Ureter (tissue), 1 donor: Measurements from ENCODE around the gene ZNF512. TPM values are rescaled to one million over a fixed set of nuclear protein-coding genes. Genes with fewer than 3 reads are reported as not detected.
"Not testable (repeated sequence)": the region's sequence is repeated elsewhere in the genome, so short reads cannot be mapped to it uniquely, and the experiment has no call there.

ENCODE experiments used
- DNase-seq: peaks from one replicate; pipeline ENCODE4 v3.0.0-alpha.2; 2020; ENCODE audit warnings: low spot score
- total RNA-seq: library from RNA; stranded (reverse); gene quantifications from one replicate; pipeline ENCODE4 v1.2.4, GENCODE V29; 2023
- donor health status: DM: yes; HTN: yes; CAD: no.

ZNF512 gene
- total RNA-seq, 1 donor from 2014 or later = 48.7 TPM

GRCh38 chr2:27582129-27582694 lies 630 bp upstream of the ZNF512 start:
- DNase-seq = no peak

GRCh38 chr2:27583390-27583915 lies 611 bp downstream of the ZNF512 start:
- no peak for DNase-seq

- DNase-seq = no peak
Observed at GRCh38 chr2:27584597-27584996, 1.8 kb downstream of the ZNF512 start.

DNA sequence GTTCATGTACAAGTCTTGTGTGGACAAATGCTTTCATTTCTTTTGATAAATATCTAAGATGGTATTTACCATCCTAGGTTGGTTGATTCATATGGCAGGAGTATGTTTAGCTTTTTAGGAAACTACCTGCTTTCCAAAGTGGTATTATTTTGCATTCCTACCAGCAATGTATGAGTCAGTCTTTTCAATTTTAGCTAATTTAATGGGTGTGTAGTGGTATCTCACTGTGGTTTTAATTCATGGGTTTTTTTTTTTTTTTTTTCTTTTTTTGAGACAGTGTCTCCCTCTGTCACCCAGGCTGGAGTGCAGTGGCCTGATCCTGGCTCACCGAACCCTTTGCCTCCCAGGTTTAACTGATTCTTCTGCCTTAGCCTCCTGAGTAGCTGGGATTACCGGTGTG lies 4.2 kb downstream of the ZNF512 start:
- no peak for DNase-seq

DNA sequence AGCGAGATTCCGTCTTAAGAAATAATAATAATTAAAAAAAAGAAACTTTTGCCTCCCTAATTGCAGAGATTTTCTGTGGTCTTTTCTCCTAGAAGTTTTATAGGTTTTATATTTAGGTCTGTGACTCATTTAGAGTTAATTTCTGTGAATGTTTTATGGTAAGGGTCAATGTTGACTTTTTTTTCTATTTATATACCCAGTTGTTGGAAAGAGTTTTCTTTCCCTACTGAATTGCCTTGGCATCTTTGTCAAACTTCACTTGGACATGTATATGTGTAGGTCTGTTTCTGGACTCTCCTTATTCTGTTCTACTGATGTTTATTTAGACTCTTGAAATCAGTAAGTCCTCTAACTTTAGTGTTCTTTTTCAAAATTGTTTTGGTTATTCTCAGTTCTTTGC lies 5.5 kb downstream of the ZNF512 start:
- no peak for DNase-seq

DNA sequence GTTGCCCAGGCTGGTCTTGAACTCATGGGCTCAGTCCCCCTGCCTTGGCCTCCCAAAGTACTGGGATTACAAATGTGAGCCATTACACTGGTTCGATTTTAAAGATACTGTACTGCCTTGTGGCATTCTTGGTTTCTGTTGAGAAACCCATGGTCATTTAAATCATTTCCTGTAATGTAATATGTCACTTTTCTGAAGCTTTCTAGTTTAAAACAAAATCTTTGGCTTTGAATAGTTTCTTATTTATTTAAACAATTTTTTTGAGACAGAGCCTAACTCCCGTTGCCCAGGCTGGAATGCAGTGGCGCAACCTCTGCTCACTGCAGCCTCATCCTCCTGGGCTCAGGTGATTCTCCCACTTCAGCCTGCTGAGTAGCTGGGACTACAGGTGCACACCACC lies 8.9 kb downstream of the ZNF512 start:
- DNase-seq = no peak

GRCh38 chr2:27593240-27593639 lies 10.4 kb downstream of the ZNF512 start:
- DNase-seq = no peak

GRCh38 chr2:27594020-27594703 lies 11.3 kb downstream of the ZNF512 start:
- DNase-seq = not testable (repeated sequence)

- DNase-seq = not testable (repeated sequence)
Observed at GRCh38 chr2:27595412-27595811, 12.6 kb downstream of the ZNF512 start.

GRCh38 chr2:27596627-27597026 lies 13.8 kb downstream of the ZNF512 start:
- DNase-seq = no peak

GRCh38 chr2:27606611-27607010 lies 23.8 kb downstream of the ZNF512 start:
- DNase-seq = no peak

DNA sequence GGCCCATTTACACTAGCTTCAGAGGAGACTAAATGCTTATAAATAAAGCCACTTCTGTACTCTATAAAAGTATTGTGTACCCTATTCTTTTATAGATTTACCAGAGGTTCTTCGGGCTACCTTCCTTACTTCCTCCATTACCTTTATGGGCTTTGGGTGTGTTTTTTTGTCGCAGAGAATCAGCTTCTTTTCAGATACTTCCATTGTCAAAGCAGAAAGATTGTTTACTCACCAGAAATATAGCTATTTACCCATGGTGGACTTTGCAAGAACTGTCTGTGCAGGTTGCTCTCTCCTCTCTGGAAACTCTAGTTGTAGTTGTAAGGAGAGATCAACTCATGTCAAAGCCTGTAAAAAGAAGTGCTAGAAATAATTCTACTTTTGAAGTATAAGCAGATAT lies 31.1 kb downstream of the ZNF512 start:
- DNase-seq = no peak

DNA sequence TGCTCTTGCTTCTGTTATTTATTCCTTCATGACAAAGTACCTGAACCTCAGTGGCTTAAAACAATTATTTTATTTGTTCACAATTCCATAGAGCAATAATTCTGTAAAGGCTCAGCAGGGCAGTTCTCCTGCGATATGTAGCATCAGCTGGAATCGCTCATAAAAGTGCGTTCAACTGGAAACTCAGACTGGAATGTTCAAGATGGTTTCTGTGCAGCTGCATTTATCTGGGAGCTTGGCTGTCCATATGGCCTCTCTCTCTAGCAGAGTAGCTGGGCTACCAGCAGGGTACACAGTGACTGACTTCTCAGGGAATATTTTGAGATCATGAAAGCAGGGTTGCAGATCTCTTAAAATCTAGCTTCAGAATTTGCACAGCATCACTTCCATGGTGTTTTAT lies 32.5 kb downstream of the ZNF512 start:
- no peak for DNase-seq

DNA sequence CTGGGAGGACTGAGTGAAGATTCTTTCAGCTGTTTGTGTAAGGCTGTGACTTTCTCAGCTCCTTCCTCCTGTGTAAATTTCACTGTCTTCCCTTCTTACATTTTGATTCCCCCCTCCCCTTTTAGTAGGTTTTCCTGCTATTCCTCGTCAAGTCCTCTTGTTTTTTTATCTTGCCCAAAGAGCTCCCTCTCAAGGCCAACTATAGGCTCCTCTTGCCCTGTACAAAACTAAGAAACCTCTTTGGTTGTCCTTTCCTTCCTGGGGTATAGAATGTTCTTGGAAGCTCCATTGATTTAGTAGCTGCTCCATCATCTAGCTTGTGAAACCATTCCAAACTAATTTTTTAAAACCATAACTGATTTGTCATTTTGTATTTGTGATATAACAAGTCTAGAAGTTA lies 38.7 kb downstream of the ZNF512 start:
- DNase-seq = no peak

- DNase-seq = no peak
Observed at GRCh38 chr2:27622921-27623384, 40.1 kb downstream of the ZNF512 start.

DNA sequence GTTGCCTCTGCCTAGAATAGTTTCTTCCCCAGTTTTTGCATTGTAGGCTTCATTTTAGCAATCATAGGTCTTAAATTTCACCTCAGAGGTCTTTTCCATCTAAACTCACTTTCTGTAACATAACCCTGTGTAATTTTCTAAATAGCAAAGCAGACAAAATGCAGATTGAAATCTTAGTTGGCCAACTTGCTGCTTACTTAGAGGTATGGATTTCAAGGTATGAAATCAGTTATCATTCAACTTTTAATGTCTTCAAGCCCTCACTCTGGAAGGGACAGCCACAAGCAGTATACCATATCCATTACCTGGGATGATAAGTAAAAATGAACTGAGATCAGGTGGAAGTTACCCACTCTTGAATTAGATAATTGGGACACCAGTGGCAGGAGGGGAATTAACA lies 42.1 kb downstream of the ZNF512 start:
- DNase-seq = no peak

DNA sequence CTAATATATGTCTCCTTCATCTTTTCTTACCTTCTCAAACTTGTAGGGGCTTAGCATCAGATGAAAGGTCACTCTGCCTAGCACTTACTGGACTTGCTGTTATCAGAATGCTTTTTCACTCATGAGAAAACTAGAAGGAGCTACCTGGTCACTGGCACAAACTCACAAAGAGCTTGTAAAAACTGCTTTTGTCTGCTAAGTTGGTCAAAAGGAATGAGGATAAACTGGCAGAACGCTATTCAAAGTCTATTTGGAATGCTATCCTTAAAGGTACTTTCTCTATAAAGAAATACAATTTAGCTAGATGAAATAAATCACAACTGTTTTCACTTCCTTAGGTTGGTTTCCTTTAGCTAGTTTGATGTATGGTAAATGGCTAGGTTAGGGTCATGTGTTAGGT lies 43.5 kb downstream of the ZNF512 start:
- DNase-seq = not testable (repeated sequence)

GRCh38 chr2:27626921-27627320 lies 44.1 kb downstream of the ZNF512 start:
- not testable (repeated sequence) for DNase-seq

DNA sequence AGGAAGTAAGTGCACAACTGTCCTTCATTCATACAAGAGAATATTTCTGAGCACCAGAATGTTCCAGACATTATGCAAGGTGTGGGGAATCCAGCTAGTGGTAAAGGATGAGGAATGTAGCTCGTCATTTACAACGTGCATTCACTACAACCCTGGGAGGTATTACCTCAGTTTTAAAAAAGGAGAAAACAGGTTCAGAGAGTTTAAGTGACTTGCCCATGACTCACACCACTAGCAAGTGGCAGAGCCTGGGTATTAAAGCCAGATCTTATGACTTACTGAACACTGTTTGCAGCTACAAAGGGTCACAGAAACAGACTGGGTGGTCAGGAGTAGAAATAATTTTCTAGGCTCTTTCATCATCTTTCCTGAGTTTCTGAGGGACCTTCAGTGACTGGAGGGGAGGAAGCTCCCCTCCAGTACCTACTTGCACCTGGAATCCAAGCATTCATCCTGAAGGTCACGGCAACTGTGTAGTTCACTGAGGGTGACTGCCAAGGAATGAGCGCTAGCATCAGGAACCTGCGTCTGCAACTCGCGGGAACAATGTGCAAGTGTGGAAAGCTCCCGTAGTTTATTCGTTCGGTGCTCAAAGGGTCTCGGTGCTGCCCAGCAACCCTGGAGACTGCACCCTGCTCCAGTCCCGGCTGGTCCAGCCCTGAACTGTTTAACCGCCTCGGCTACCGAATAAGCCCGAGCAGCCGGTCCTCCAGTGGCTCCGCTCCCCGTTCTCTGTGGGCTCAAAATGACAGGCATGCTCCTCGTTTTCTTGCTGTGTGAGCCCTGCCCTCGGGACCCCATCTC lies 45.3 kb downstream of the ZNF512 start:
- peak; percentile 43 for DNase-seq

GRCh38 chr2:27628767-27629709 lies 46.2 kb downstream of the ZNF512 start, which contains the start of the genes CCDC121 and GPN1:
Gene CCDC121 (minus strand): TSS chr2:27629012. CDS start chr2:27627799, 1,213 bp downstream.
Gene GPN1 (plus strand): TSS chr2:27629050. CDS start chr2:27629059, 9 bp downstream.
- DNase-seq = peak; percentile 89

DNA sequence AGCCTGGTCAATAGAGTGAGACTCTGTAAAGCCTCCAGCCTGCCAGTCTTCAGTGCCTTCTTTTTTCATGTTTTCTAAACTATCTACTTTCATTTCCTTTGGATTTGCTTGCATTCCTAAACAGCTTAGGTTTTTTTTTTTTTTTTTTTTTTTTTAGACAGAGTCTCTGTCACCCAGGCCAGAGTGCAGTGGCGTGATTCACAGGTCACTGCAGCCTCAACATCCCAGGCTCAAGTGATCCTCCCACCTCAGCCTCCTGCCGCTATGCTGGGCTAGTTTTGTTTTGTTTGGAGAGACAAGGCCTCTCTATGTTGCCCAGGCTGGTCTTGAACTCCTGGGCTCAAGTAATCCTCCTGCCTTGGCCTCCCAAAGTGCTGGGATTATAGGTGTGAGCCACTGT lies 47.4 kb downstream of the ZNF512 start:
- not testable (repeated sequence) for DNase-seq
